Stomach (tissue), 9 donors: ENCODE results near the gene SEMA3A. TPM values are rescaled to one million over a fixed set of nuclear protein-coding genes. Genes with fewer than 3 reads are reported as not detected.

Source experiments
- DNase-seq, 2 donors: peaks; one replicate each; pipeline versions ENCODE4 v3.0.0 to v3.0.0-alpha.2; 2013 to 2019
- H3K27ac ChIP-seq, 5 donors: fragments of 200-600 bp in 4 of 5; sonication (generic) in 4 of 5; one replicate each; pipeline ENCODE4 v1.5.1; 2013 to 2019; ENCODE audit warnings: mild to moderate bottlenecking in 1 of 5, moderate library complexity in 1 of 5
- H3K27me3 ChIP-seq, 3 donors: fragments of 200-600 bp; sonication (generic); one replicate each; pipeline ENCODE4 v1.5.1; 2017 to 2019; ENCODE audit warnings: mixed run types in 1 of 3
- H3K36me3 ChIP-seq, 4 donors: fragments of 200-600 bp; sonication (generic); 1 replicate in 3 of 4; 2 replicates in 1 of 4; pipeline ENCODE4 v1.5.1; 2016 to 2019
- H3K4me1 ChIP-seq, 4 donors: fragments of 200-600 bp; sonication (generic); one replicate each; pipeline ENCODE4 v1.5.1; 2016 to 2019
- H3K4me3 ChIP-seq, 4 donors: fragments of 200-600 bp; sonication (generic) in 3 of 4; one replicate each; pipeline ENCODE4 v1.5.1; 2016 to 2019; ENCODE audit warnings: mild to moderate bottlenecking in 1 of 4
- H3K9me3 ChIP-seq, 4 donors: fragments of 200-600 bp; sonication (generic); one replicate each; pipeline ENCODE4 v1.5.1; 2016 to 2019
- CTCF ChIP-seq, 7 experiments: fragments of 450-650 bp in 4 of 7; fragments of 200-600 bp in 3 of 7; sonication (generic) in 3 of 7; IDR thresholded peaks; one replicate each; pipeline ENCODE4 v1.5.1; 2016 to 2019; ENCODE audit warnings: antibody characterized with exemption in 7 of 7, control low read depth in 2 of 7, mild to moderate bottlenecking in 1 of 7
- EP300 ChIP-seq: sonication (generic); formaldehyde crosslinking; IDR thresholded peaks from one replicate; pipeline ENCODE4 v1.6.1; 2017; ENCODE audit warnings: antibody characterized with exemption
- POLR2A ChIP-seq, 4 donors: fragments of 450-650 bp; IDR thresholded peaks; one replicate each; pipeline ENCODE4 v1.6.1; 2016; ENCODE audit warnings: antibody characterized with exemption in 4 of 4, control low read depth in 2 of 4, mild to moderate bottlenecking in 1 of 4, moderate library complexity in 1 of 4
- POLR2AphosphoS5 ChIP-seq, 3 donors: sonication (generic); formaldehyde crosslinking; IDR thresholded peaks; one replicate each; pipeline ENCODE4 v1.6.1; 2016; ENCODE audit warnings: antibody characterized with exemption in 3 of 3
- WGBS, 5 donors: extraction: QIAGEN DNeasy Blood & Tissue Kit in 3 of 5; methylation state at CpG; one replicate each; pipeline versions ENCODE4 v1.1.5 to v1.1.7; 2013 to 2018; 5-methylcytosine and 5-hydroxymethylcytosine counted together
- intact Hi-C: fragments of 100-400 bp; cut with DNase I; formaldehyde crosslinking; loops from one replicate; pipeline ENCODE4 v1.15.1; 2023; ENCODE audit warnings: low total_unique reads
- polyA plus RNA-seq, 3 donors: library from polyadenylated mRNA; stranded (reverse); fragments of 200-250 nt; gene quantifications; one replicate each; pipeline ENCODE4 v1.2.3, GENCODE V29; 2013
- total RNA-seq, 5 donors: library from RNA; depleted of rRNA; stranded (reverse); fragments of >200 nt; gene quantifications; one replicate each; pipeline versions ENCODE4 v1.1.0 to v1.2.3, GENCODE V29; 2014 to 2016
- donor health status: healthy with polysubstance abuse.
- donor health status: Bipolar disorder and iron deficiency.
- donor health status: healthy.

The SEMA3A gene
- total and polyA plus RNA-seq, 8 donors: 0.31 to 34.8 (median 2.8) TPM

- no peaks in the 10 kb centered on the region for H3K27me3 ChIP-seq
- peak overlapping the region in 3 of 5 donors; percentile 16 to 54 (median 28) for H3K27ac ChIP-seq
Observed at GRCh38 chr7:84191842-84192241, 2.7 kb downstream of the SEMA3A start.

GRCh38 chr7:84191261-84191660 lies 3.3 kb downstream of the SEMA3A start:
- Histone ChIP-seq H3K36me3 (no peaks in the 10 kb centered on the region), H3K27ac (peak overlapping the region in 3 of 5 donors; percentile 16 to 54 (median 28)), H3K9me3 (no peaks in the 10 kb centered on the region), H3K4me3 (peak overlapping the region in 3 of 4 donors; percentile 4 to 46 (median 42)), H3K4me1 (peaks cover 0 to 31% (median 11%) of the 10 kb centered on the region in 4 donors), H3K27me3 (no peaks in the 10 kb centered on the region)
- TF ChIP-seq POLR2AphosphoS5 (IDR thresholded peaks at IDR 0.05) (no peak), EP300 (no peak), POLR2A (IDR thresholded peaks at IDR 0.05) (no peak), CTCF (IDR thresholded peaks at IDR 0.05) (no peak)
- intact Hi-C loops: no loop called here
- DNase-seq: no peak

More at GRCh38 chr7:84191842-84192241, 2.7 kb downstream of the SEMA3A start:
- peak overlapping the region; percentile 4 to 46 (median 23) for H3K4me3 ChIP-seq
- no peak for DNase-seq
- no peaks in the 10 kb centered on the region for H3K36me3 ChIP-seq
- TF ChIP-seq POLR2AphosphoS5 (IDR thresholded peaks at IDR 0.05): no peak
- no peak for TF ChIP-seq CTCF (IDR thresholded peaks at IDR 0.05)
- no peak for TF ChIP-seq EP300
- TF ChIP-seq POLR2A (IDR thresholded peaks at IDR 0.05): no peak
- intact Hi-C loops: no loop called here
- peaks cover 0 to 31% (median 11%) of the 10 kb centered on the region in 4 donors for H3K4me1 ChIP-seq
- no peaks in the 10 kb centered on the region for H3K9me3 ChIP-seq
- WGBS, 5 donors: 31 to 55% (median 40%) methylated on average over 1 of the region's 1 CpG

- no peak overlapping the region for H3K4me3 ChIP-seq
- peaks cover 0 to 22% (median 8%) of the 10 kb centered on the region in 4 donors for H3K4me1 ChIP-seq
- 69 to 88% (median 74%) methylated on average over 1 of the region's 1 CpG for WGBS, 5 donors
- no peaks in the 10 kb centered on the region for H3K27me3 ChIP-seq
- no peak for DNase-seq
- no peak overlapping the region for H3K27ac ChIP-seq
- no peaks in the 10 kb centered on the region for H3K36me3 ChIP-seq
- no peaks in the 10 kb centered on the region for H3K9me3 ChIP-seq
- TF ChIP-seq POLR2A (IDR thresholded peaks at IDR 0.05) (no peak), EP300 (no peak), POLR2AphosphoS5 (IDR thresholded peaks at IDR 0.05) (no peak), CTCF (IDR thresholded peaks at IDR 0.05) (no peak)
- intact Hi-C loops: no loop called here
Observed at GRCh38 chr7:84190016-84190705, 4.4 kb downstream of the SEMA3A start.

- peak in 1 of 2 donors; percentile 41 for DNase-seq
- H3K36me3 ChIP-seq: no peaks in the 10 kb centered on the region
- TF ChIP-seq CTCF (IDR thresholded peaks at IDR 0.05) (peak in 3 of 7 experiments; percentile 15 to 30 (median 30)), POLR2A (IDR thresholded peaks at IDR 0.05) (no peak)
- H3K4me3 ChIP-seq: no peak overlapping the region
- peaks cover 0 to 19% (median 8%) of the 10 kb centered on the region in 4 donors for H3K4me1 ChIP-seq
- no peaks in the 10 kb centered on the region for H3K27me3 ChIP-seq
- no peak overlapping the region for H3K27ac ChIP-seq
- intact Hi-C loops: no loop called here
- H3K9me3 ChIP-seq: no peaks in the 10 kb centered on the region
Observed at GRCh38 chr7:84188786-84189405, 5.7 kb downstream of the SEMA3A start.
